ENCODE measurements around the gene TCTN3.

TCTN3 gene

GRCh38 chr10:95651346-95652060 lies 42.2 kb downstream of the TCTN3 start:
- no peak for DNase-seq (ENCODE audit: low read depth)
- TF ChIP-seq CTCF (conservative IDR thresholded peaks at IDR 0.05; ENCODE audit: control insufficient read depth, insufficient read depth, low read depth, low read length) = no peak
- H3K4me3 ChIP-seq (ENCODE audit: control insufficient read depth, low read depth, low read length) = no peak overlapping the region

GRCh38 chr10:95650232-95650631 lies 43.5 kb downstream of the TCTN3 start:
- no peak for DNase-seq (ENCODE audit: low read depth)
- no peak for TF ChIP-seq CTCF (conservative IDR thresholded peaks at IDR 0.05; ENCODE audit: control insufficient read depth, insufficient read depth, low read depth, low read length)
- no peak overlapping the region for H3K4me3 ChIP-seq (ENCODE audit: control insufficient read depth, low read depth, low read length)

- TF ChIP-seq CTCF (conservative IDR thresholded peaks at IDR 0.05; ENCODE audit: control insufficient read depth, insufficient read depth, low read depth, low read length) = no peak
- no peak for DNase-seq (ENCODE audit: low read depth)
- no peak overlapping the region for H3K4me3 ChIP-seq (ENCODE audit: control insufficient read depth, low read depth, low read length)
These were observed 45.6 kb downstream of the TCTN3 start for GRCh38 chr10:95648138-95648537.

- no peak for TF ChIP-seq CTCF (conservative IDR thresholded peaks at IDR 0.05; ENCODE audit: control insufficient read depth, insufficient read depth, low read depth, low read length)
- no peak for DNase-seq (ENCODE audit: low read depth)
- no peak overlapping the region for H3K4me3 ChIP-seq (ENCODE audit: control insufficient read depth, low read depth, low read length)
These were observed 47.6 kb downstream of the TCTN3 start for GRCh38 chr10:95646160-95646559.

- TF ChIP-seq CTCF (conservative IDR thresholded peaks at IDR 0.05; ENCODE audit: control insufficient read depth, insufficient read depth, low read depth, low read length) = no peak
- no peak overlapping the region for H3K4me3 ChIP-seq (ENCODE audit: control insufficient read depth, low read depth, low read length)
- no peak for DNase-seq (ENCODE audit: low read depth)
These were observed 48.8 kb downstream of the TCTN3 start for GRCh38 chr10:95644901-95645300.

- TF ChIP-seq CTCF (conservative IDR thresholded peaks at IDR 0.05; ENCODE audit: control insufficient read depth, insufficient read depth, low read depth, low read length) = no peak
- no peak for DNase-seq (ENCODE audit: low read depth)
These were observed 52.8 kb downstream of the TCTN3 start for GRCh38 chr10:95640891-95641315.

More at GRCh38 chr10:95640891-95641315, 52.8 kb downstream of the TCTN3 start:
- no peak overlapping the region for H3K4me3 ChIP-seq (ENCODE audit: control insufficient read depth, low read depth, low read length)

Measured in fibroblast of mammary gland (primary cell).